Thyroid gland (tissue), 4 donors: ENCODE measurements around the gene SLC25A30. TPM values are rescaled to one million over a fixed set of nuclear protein-coding genes. Genes with fewer than 3 reads are reported as not detected.

Source experiments
- DNase-seq, 2 donors: peaks; one replicate each; pipeline ENCODE4 v3.0.0-alpha.2; 2019
- H3K27ac ChIP-seq, 3 donors: fragments of 200-600 bp; sonication (generic); 1 replicate in 2 of 3; 2 replicates in 1 of 3; pipeline ENCODE4 v1.5.1; 2016 to 2019; ENCODE audit warnings: mild to moderate bottlenecking in 1 of 3, moderate library complexity in 1 of 3
- H3K27me3 ChIP-seq: fragments of 200-600 bp; sonication (generic); one replicate; pipeline ENCODE4 v1.5.1; 2019
- H3K36me3 ChIP-seq, 2 donors: fragments of 200-600 bp; sonication (generic); one replicate each; pipeline ENCODE4 v1.5.1; 2016 to 2019
- H3K4me1 ChIP-seq, 2 donors: fragments of 200-600 bp; sonication (generic); one replicate each; pipeline ENCODE4 v1.5.1; 2017 to 2019
- H3K4me3 ChIP-seq, 3 donors: fragments of 200-600 bp; sonication (generic); replicated peaks in 1 of 3; 1 replicate in 2 of 3; 2 replicates in 1 of 3; pipeline ENCODE4 v1.5.1; 2016; ENCODE audit warnings: mild to moderate bottlenecking in 1 of 3
- H3K9me3 ChIP-seq: fragments of 200-600 bp; sonication (generic); one replicate; pipeline ENCODE4 v1.5.1; 2017
- POLR2A ChIP-seq, 2 donors: fragments of 450-650 bp; IDR thresholded peaks; one replicate each; pipeline ENCODE4 v1.6.1; 2017; ENCODE audit warnings: antibody characterized with exemption in 2 of 2, mild to moderate bottlenecking in 2 of 2, moderate library complexity in 1 of 2
- WGBS, 2 donors: methylation state at CpG; one replicate each; pipeline ENCODE4 v1.1.5; 2017; 5-methylcytosine and 5-hydroxymethylcytosine counted together
- intact Hi-C: fragments of 100-400 bp; cut with DNase I; formaldehyde crosslinking; loops from one replicate; pipeline ENCODE4 v1.15.1; 2023
- total RNA-seq, 4 donors: library from RNA; depleted of rRNA; stranded (reverse); fragments of >200 nt; gene quantifications; one replicate each; pipeline ENCODE4 v1.2.3, GENCODE V29; 2016
- TF ChIP-seq, protein P1 (sequence below), 6 experiments: fragments of 200-600 bp in 3 of 6; fragments of 450-650 bp in 3 of 6; sonication (generic) in 3 of 6; IDR thresholded peaks; one replicate each; pipeline ENCODE4 v1.5.1; 2016 to 2019; ENCODE audit warnings: antibody characterized with exemption in 6 of 6, mild to moderate bottlenecking in 2 of 6, inconsistent platforms in 1 of 6, moderate library complexity in 1 of 6

The SLC25A30 gene
- total RNA-seq, 4 donors from 2014 or later, result 11.3 to 16.1 (median 15.9) TPM

DNA sequence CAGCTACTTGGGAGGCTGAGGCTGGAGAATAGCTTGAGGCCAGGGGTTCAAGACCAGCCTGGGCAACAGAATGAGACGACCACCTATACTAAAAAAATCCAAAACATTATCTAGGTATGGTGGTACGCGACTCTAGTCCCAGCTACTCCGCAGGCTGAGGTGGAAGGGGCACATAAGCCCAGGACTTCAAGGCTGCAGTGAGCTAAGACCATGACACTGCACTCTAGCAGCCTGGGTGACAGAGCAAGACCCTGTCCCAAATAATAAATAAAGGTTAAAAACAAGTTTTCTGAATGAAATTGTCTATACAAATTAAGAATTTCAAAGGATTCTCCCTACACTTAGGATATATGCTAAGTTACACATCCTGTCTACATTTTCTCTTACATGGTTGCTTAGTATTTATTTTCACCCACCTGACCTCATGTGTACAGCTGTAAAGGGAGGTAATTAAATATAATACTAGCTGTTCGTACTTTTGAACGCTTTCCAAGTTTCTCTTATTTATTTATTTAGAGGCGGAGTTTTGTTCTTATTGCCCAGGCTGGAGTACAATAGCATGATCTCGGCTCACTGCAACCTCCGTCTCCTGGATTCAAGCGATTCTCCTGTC, 1.6 kb downstream of the SLC25A30 start:
- intact Hi-C loops, result loop anchor here (10.0 kb wide), 1 partner anchor 72 kb away; the partner anchor contains the start of gene TPT1
- H3K4me3 ChIP-seq, result peak overlapping the region in 1 of 3 donors; percentile 62

DNA sequence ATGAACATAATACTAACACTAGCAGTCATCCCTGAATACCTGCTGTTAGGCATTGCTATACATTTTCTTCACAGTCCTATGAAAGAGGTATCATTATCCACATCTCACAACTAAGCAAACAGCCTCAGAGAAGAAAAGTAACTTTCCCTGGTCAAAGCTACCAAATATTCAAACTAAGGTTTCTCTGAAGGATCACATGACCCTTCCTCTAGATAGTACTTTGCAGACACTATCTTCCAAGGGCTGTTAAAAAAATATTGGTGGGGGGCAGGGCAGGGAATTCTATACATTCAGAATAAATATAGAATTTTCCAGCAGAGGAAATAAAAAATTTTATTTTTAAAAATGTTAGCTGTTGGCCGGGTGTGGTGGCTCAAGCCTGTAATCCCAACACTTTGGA, 3.1 kb downstream of the SLC25A30 start:
- Histone ChIP-seq H3K4me1 (peaks cover 21 to 23% of the 10 kb centered on the region in 2 donors), H3K27me3 (no peaks in the 10 kb centered on the region), H3K36me3 (no peaks in the 10 kb centered on the region), H3K4me3 (no peak overlapping the region), H3K9me3 (no peaks in the 10 kb centered on the region), H3K27ac (peak overlapping the region; percentile 12 to 73 (median 68))
- no peak for TF ChIP-seq POLR2A (IDR thresholded peaks at IDR 0.05)
- TF ChIP-seq, protein P1, sequence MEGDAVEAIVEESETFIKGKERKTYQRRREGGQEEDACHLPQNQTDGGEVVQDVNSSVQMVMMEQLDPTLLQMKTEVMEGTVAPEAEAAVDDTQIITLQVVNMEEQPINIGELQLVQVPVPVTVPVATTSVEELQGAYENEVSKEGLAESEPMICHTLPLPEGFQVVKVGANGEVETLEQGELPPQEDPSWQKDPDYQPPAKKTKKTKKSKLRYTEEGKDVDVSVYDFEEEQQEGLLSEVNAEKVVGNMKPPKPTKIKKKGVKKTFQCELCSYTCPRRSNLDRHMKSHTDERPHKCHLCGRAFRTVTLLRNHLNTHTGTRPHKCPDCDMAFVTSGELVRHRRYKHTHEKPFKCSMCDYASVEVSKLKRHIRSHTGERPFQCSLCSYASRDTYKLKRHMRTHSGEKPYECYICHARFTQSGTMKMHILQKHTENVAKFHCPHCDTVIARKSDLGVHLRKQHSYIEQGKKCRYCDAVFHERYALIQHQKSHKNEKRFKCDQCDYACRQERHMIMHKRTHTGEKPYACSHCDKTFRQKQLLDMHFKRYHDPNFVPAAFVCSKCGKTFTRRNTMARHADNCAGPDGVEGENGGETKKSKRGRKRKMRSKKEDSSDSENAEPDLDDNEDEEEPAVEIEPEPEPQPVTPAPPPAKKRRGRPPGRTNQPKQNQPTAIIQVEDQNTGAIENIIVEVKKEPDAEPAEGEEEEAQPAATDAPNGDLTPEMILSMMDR (IDR thresholded peaks at IDR 0.05), result no peak
- DNase-seq, result no peak
- intact Hi-C loops, result loop anchor here (10.0 kb wide), 1 partner anchor 70 kb away; the partner anchor contains the start of gene TPT1
- WGBS, 2 donors, result 79 to 81% methylated on average over 1 of the region's 1 CpG

More for the DNA sequence above, 1.6 kb downstream of the SLC25A30 start:
- no peaks in the 10 kb centered on the region for H3K9me3 ChIP-seq
- H3K4me1 ChIP-seq, result peaks cover 21 to 23% of the 10 kb centered on the region in 2 donors
- H3K27me3 ChIP-seq, result no peaks in the 10 kb centered on the region
- no peaks in the 10 kb centered on the region for H3K36me3 ChIP-seq
- no peak for DNase-seq
- H3K27ac ChIP-seq, result peak overlapping the region in 2 of 3 donors; percentile 90 to 94
- no peak for TF ChIP-seq POLR2A (IDR thresholded peaks at IDR 0.05)
- TF ChIP-seq, protein P1 (IDR thresholded peaks at IDR 0.05), result no peak
- 70 to 76% methylated on average over 10 of the region's 10 CpGs for WGBS, 2 donors

DNA sequence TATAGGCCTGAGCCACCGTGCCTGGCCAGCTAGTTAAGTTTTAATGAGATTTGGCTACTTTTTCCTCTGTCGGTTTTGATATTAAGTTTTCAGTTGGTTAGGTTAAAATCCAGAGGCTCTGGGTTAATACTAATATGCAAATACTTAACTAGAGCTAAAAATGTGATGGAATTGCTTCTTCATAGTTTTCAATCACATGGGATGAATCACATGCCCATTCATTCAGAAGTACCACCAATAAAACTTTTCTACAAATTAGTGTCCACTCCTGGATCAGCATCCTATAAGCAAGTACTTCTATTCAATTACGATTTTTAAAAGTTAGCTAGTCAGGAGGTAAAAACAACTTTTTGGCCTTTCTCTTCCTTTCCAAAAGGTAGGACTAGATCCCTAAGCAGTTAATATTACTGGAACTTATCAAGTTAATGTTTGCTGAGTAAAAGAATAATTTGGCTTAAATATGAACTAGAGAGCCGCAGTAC, 4.3 kb downstream of the SLC25A30 start:
- H3K27ac ChIP-seq, result peak overlapping the region; percentile 55 to 73 (median 68)
- DNase-seq, result no peak
- H3K4me3 ChIP-seq, result no peak overlapping the region
- H3K4me1 ChIP-seq, result peaks cover 21 to 23% of the 10 kb centered on the region in 2 donors
- 78 to 86% methylated on average over 4 of the region's 4 CpGs for WGBS, 2 donors
- no peaks in the 10 kb centered on the region for H3K27me3 ChIP-seq
- no peak for TF ChIP-seq POLR2A (IDR thresholded peaks at IDR 0.05)
- TF ChIP-seq, protein P1 (IDR thresholded peaks at IDR 0.05), result no peak
- H3K36me3 ChIP-seq, result no peaks in the 10 kb centered on the region
- intact Hi-C loops, result loop anchor here (10.0 kb wide), 1 partner anchor 69 kb away; the partner anchor contains the start of gene TPT1
- H3K9me3 ChIP-seq, result no peaks in the 10 kb centered on the region

DNA sequence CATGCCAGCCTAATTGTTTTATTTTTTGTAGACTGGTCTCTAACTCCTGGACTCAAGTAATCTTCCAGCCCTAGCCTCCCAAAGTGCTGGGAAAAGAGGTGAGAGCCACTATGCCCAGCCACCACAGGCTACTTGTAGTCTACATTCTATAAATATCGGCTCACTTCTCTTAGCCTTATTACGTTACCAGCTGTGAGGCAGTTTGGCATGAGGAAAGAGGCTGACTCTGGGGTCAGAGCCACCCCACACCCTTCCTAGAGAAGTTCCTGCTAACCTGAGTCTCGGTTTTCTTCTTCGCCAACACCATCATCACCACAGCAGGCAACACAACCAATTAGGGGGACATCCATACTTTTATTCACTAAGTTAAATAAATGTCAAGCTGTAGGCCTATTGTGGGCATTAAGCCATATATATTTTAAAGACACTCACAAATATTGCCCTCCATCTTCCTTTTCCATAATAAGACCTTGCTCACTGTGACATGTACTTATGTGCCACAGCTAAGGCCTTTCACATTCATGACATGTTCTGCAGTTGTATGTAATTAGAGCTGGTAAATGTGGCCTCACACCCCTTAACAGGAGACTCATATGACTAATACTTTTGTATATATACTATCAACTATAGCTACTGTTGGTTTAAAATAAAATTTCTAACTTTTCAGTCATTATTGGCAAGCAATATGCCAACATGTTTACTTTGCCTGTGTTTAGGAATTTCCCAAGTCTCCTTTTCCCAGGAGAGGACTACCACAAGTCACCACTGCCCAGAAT, 5.7 kb downstream of the SLC25A30 start:
- no peak for DNase-seq
- Histone ChIP-seq H3K9me3 (no peaks in the 10 kb centered on the region), H3K4me1 (peaks cover 21 to 23% of the 10 kb centered on the region in 2 donors), H3K27ac (peak overlapping the region in 1 of 3 donors; percentile 73), H3K27me3 (no peaks in the 10 kb centered on the region), H3K4me3 (no peak overlapping the region), H3K36me3 (peaks cover 4 to 9% of the 10 kb centered on the region in 2 donors)
- TF ChIP-seq, protein P1 (IDR thresholded peaks at IDR 0.05), result no peak
- no peak for TF ChIP-seq POLR2A (IDR thresholded peaks at IDR 0.05)
- intact Hi-C loops, result loop anchor here (10.0 kb wide), 1 partner anchor 68 kb away; the partner anchor contains the start of gene TPT1
- WGBS, 2 donors, result 93 to 98% methylated on average over 4 of the region's 4 CpGs
